DLD1 (cell line): Measurements from ENCODE around the gene ADAMTS20.
"Not testable (repeated sequence)": the region's sequence is repeated elsewhere in the genome, so short reads cannot be mapped to it uniquely, and the experiment has no call there.

Experiments used
- in situ Hi-C: cut with HindIII; loops from 2 replicates; pipeline ENCODE4 v1.10.0; 2017; ENCODE audit warnings: low sequenced_read_pairs

ADAMTS20 gene

GRCh38 chr12:43362910-43363694 lies 188.9 kb downstream of the ADAMTS20 start:
- in situ Hi-C loops: no loop called here

GRCh38 chr12:43361031-43361710 lies 190.8 kb downstream of the ADAMTS20 start:
- in situ Hi-C loops: no loop called here

- in situ Hi-C loops: not testable (repeated sequence)
Measured at GRCh38 chr12:43360001-43360400, 192.0 kb downstream of the ADAMTS20 start.

GRCh38 chr12:43357141-43357540 lies 194.9 kb downstream of the ADAMTS20 start:
- in situ Hi-C loops: no loop called here

GRCh38 chr12:43352001-43352400 lies 200.0 kb downstream of the ADAMTS20 start:
- in situ Hi-C loops: no loop called here

- in situ Hi-C loops: no loop called here
Measured at GRCh38 chr12:43349863-43350262, 202.1 kb downstream of the ADAMTS20 start.

GRCh38 chr12:43348221-43348620 lies 203.8 kb downstream of the ADAMTS20 start:
- in situ Hi-C loops: no loop called here

- in situ Hi-C loops: no loop called here
Measured at GRCh38 chr12:43347026-43347425, 205.0 kb downstream of the ADAMTS20 start.

GRCh38 chr12:43345023-43345422 lies 207.0 kb downstream of the ADAMTS20 start:
- in situ Hi-C loops: no loop called here

- in situ Hi-C loops: not testable (repeated sequence)
Measured at GRCh38 chr12:43341785-43342313, 210.2 kb downstream of the ADAMTS20 start.

GRCh38 chr12:43338848-43339526 lies 213.0 kb downstream of the ADAMTS20 start:
- in situ Hi-C loops: no loop called here

GRCh38 chr12:43337571-43338444 lies 214.2 kb downstream of the ADAMTS20 start:
- in situ Hi-C loops: no loop called here

GRCh38 chr12:43336962-43337555 lies 214.9 kb downstream of the ADAMTS20 start:
- in situ Hi-C loops: no loop called here

GRCh38 chr12:43333644-43334043 lies 218.4 kb downstream of the ADAMTS20 start:
- in situ Hi-C loops: no loop called here

GRCh38 chr12:43332977-43333640 lies 218.9 kb downstream of the ADAMTS20 start:
- in situ Hi-C loops: no loop called here

GRCh38 chr12:43331935-43332334 lies 220.1 kb downstream of the ADAMTS20 start:
- in situ Hi-C loops: no loop called here

- in situ Hi-C loops: no loop called here
Measured at GRCh38 chr12:43329375-43329774, 222.6 kb downstream of the ADAMTS20 start.

GRCh38 chr12:43325786-43326185 lies 226.2 kb downstream of the ADAMTS20 start:
- in situ Hi-C loops: no loop called here

GRCh38 chr12:43320281-43320680 lies 231.7 kb downstream of the ADAMTS20 start:
- in situ Hi-C loops: no loop called here

GRCh38 chr12:43318021-43318420 lies 234.0 kb downstream of the ADAMTS20 start:
- in situ Hi-C loops: no loop called here
